GDM1 (cell line): ENCODE measurements around the gene MAML3.

Source experiments
- DNase-seq: peaks from one replicate; lab custom pipeline; 2025; lab: John Stamatoyannopoulos, UW

Gene MAML3

GRCh38 chr4:140126261-140126660 lies 27.7 kb downstream of the MAML3 start:
- DNase-seq = no peak

- DNase-seq = no peak
These were observed 28.6 kb downstream of the MAML3 start for GRCh38 chr4:140125374-140125773.

- no peak for DNase-seq
These were observed 30.2 kb downstream of the MAML3 start for GRCh38 chr4:140123666-140124377.

- DNase-seq = no peak
These were observed 31.1 kb downstream of the MAML3 start for GRCh38 chr4:140122891-140123290.

- no peak for DNase-seq
These were observed 32.3 kb downstream of the MAML3 start for GRCh38 chr4:140121646-140122045.

GRCh38 chr4:140118931-140119640 lies 34.9 kb downstream of the MAML3 start:
- no peak for DNase-seq

- DNase-seq = no peak
These were observed 36.0 kb downstream of the MAML3 start for GRCh38 chr4:140117947-140118346.

GRCh38 chr4:140116442-140117104 lies 37.4 kb downstream of the MAML3 start:
- DNase-seq = peak; percentile 36

GRCh38 chr4:140115140-140115539 lies 38.8 kb downstream of the MAML3 start:
- no peak for DNase-seq

GRCh38 chr4:140113653-140114052 lies 40.3 kb downstream of the MAML3 start:
- DNase-seq = no peak

- no peak for DNase-seq
These were observed 41.4 kb downstream of the MAML3 start for GRCh38 chr4:140112576-140112975.

GRCh38 chr4:140111256-140111655 lies 42.7 kb downstream of the MAML3 start:
- no peak for DNase-seq

- no peak for DNase-seq
These were observed 43.3 kb downstream of the MAML3 start for GRCh38 chr4:140110542-140111215.

GRCh38 chr4:140109737-140110136 lies 44.2 kb downstream of the MAML3 start:
- no peak for DNase-seq

GRCh38 chr4:140109292-140109691 lies 44.7 kb downstream of the MAML3 start:
- DNase-seq = no peak

GRCh38 chr4:140108713-140109230 lies 45.2 kb downstream of the MAML3 start:
- DNase-seq = no peak

- no peak for DNase-seq
These were observed 45.7 kb downstream of the MAML3 start for GRCh38 chr4:140108243-140108642.

- no peak for DNase-seq
These were observed 47.6 kb downstream of the MAML3 start for GRCh38 chr4:140106289-140106844.

- DNase-seq = no peak
These were observed 48.5 kb downstream of the MAML3 start for GRCh38 chr4:140105436-140105835.

- peak; percentile 23 for DNase-seq
These were observed 50.3 kb downstream of the MAML3 start for GRCh38 chr4:140103676-140104075.

- no peak for DNase-seq
These were observed 51.6 kb downstream of the MAML3 start for GRCh38 chr4:140102421-140102820.

GRCh38 chr4:140100771-140101170 lies 53.2 kb downstream of the MAML3 start:
- no peak for DNase-seq
